Muscle layer of colon (tissue), 2 donors: ENCODE results near the gene SRPK2.

ENCODE experiments used
- H3K27ac ChIP-seq: one replicate; pipeline ENCODE4 v1.7.0; 2013; ENCODE audit warnings: low read depth, mild to moderate bottlenecking, low read length, moderate library complexity
- H3K27me3 ChIP-seq, 2 donors: one replicate each; pipeline ENCODE4 v1.7.0; 2013; ENCODE audit warnings: low read length in 2 of 2, mild to moderate bottlenecking in 2 of 2; ENCODE audit not compliant: insufficient read depth in 2 of 2, control insufficient read depth in 1 of 2
- H3K36me3 ChIP-seq: one replicate; pipeline ENCODE4 v1.7.0; 2013; ENCODE audit warnings: mild to moderate bottlenecking, low read length; ENCODE audit not compliant: insufficient read depth
- H3K4me1 ChIP-seq: one replicate; pipeline ENCODE4 v1.7.0; 2013; ENCODE audit warnings: mild to moderate bottlenecking, low read length; ENCODE audit not compliant: insufficient read depth
- H3K4me3 ChIP-seq, 2 donors: one replicate each; pipeline ENCODE4 v1.7.0; 2013; ENCODE audit warnings: low read length in 2 of 2, low read depth in 1 of 2, mild to moderate bottlenecking in 1 of 2, moderate library complexity in 1 of 2
- H3K9ac ChIP-seq: one replicate; pipeline ENCODE4 v1.7.0; 2013; ENCODE audit warnings: low read length
- H3K9me3 ChIP-seq: one replicate; pipeline ENCODE4 v1.7.0; 2013; ENCODE audit warnings: mild to moderate bottlenecking, low read length
- donor health status: abdominal sarcoma.
- donor health status: Adenocarcinoma of cecum.

SRPK2 gene

DNA sequence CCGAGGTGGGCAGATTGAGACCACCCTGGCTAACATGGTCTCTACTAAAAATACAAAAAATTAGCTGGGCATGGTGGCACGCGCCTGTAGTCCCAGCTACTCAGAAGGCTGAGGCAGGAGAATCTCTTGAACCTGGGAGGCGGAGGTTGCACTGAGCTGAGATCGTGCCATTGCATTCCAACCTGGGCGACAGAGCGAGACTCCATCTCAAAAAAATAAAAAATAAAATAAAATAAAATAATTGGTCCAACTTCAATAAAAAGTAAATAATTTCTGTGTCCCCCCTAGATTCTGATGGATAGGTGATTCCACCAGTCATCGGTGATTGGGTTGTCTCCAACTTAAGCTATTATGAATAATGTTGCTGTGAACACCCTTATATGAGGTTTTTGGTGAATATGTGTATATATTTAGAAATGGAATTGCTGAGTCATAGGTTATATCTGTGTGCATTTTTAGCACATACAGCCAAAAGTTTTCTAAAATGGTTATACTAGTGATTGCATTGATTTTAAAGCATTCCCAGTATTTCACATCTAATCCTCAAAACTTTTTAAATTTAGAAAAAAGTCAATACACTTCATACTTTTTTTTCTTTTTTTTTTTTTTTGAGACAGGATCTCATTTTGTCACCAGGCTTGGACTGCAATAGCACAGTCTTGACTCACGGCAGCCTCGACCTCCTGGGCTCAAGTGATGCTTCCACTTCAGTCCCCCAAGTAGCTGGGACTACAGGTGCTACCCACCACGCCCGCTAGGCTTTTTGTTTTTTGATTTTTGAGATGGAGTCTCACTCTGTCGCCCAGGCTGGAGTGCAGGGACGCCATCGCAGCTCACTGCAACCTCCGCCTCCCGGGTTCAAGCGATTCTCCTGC is 13.7 kb upstream of the SRPK2 start:
- no peaks in the 10 kb centered on the region for H3K36me3 ChIP-seq
- no peaks in the 10 kb centered on the region for H3K9me3 ChIP-seq
- H3K27ac ChIP-seq, result no peak overlapping the region
- H3K9ac ChIP-seq, result no peak overlapping the region
- H3K27me3 ChIP-seq, result no peaks in the 10 kb centered on the region
- H3K4me3 ChIP-seq, result no peak overlapping the region
- H3K4me1 ChIP-seq, result no peaks in the 10 kb centered on the region

DNA sequence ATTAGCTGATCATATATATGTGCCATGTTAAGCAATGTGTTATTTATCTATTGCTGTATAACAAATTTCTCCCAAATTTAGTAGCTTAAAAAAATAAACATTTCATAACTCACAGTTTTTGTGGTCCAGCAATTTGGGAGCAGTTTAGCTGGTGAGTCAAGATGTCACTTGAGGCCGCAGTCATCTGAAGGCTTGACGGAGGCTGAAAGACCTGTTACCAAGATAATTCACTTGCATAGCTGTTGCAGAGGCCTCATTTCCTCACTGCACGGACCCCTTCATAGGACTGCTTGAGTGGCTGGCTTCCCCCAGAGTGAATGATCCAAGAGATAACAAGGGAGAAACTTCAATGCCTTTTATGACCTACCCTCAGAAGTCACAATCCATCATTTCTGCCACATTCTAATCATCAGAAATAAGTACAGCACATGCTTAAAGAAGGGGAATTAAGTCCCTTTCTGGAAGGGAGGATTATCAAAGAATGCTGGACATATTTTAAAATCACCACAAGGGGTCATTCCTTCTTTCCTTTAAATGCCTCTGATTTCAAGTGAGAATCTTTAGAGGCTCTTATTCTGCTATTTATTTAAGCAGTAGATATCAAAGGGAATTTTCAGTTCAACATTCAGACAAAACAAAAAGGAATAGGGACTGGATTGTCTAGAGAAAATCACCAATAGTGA is 10.5 kb upstream of the SRPK2 start:
- no peaks in the 10 kb centered on the region for H3K27me3 ChIP-seq
- H3K9ac ChIP-seq, result no peak overlapping the region
- no peaks in the 10 kb centered on the region for H3K4me1 ChIP-seq
- no peak overlapping the region for H3K4me3 ChIP-seq
- H3K27ac ChIP-seq, result no peak overlapping the region
- H3K9me3 ChIP-seq, result no peaks in the 10 kb centered on the region
- no peaks in the 10 kb centered on the region for H3K36me3 ChIP-seq

DNA sequence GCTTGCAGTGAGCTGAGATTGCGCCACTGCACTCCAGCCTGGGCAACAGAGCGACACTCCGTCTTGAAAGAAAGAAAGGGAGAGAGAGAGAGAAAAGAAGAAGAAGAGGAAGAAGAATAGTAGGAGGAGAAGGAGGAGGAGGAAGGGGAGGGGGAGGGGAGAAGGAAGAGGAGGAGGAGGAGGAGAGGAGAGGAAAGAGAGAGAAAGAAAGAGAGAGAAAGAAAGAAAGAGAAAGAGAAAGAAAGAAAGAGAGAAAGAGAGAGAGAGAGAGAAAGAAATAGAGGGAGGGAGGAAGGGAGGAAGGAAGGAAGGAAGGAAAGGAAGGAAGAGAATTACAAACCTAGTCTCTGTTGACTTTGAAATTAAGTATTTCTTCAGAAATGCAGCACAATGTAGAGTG is 7.8 kb upstream of the SRPK2 start:
- no peak overlapping the region for H3K4me3 ChIP-seq

DNA sequence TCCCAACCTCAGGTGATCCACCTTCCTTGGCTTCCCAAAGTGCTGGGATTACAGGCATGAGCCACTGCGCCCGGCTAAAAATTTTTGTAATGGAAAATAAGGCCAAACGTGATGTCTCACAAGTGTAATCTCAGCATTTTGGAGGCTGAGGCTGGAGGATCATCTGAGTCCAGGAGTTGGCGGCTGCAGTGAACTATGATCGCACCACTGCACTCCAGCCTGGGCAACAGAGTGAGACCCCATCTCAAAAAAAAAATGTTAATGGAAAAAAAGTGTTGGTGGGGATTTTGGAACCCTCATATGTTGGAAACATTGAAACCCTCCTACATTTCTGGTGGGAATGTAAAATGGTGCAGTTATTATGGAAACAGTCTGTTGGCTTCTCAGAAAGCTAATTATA is 2.7 kb upstream of the SRPK2 start:
- Histone ChIP-seq H3K9ac (no peak overlapping the region), H3K4me1 (peaks cover 7% of the 10 kb centered on the region), H3K9me3 (no peaks in the 10 kb centered on the region), H3K27ac (no peak overlapping the region), H3K36me3 (no peaks in the 10 kb centered on the region), H3K4me3 (no peak overlapping the region), H3K27me3 (no peaks in the 10 kb centered on the region)

More for the DNA sequence above, 7.8 kb upstream of the SRPK2 start:
- no peak overlapping the region for H3K27ac ChIP-seq
- H3K27me3 ChIP-seq, result no peaks in the 10 kb centered on the region
- no peak overlapping the region for H3K9ac ChIP-seq
- no peaks in the 10 kb centered on the region for H3K9me3 ChIP-seq
- H3K4me1 ChIP-seq, result no peaks in the 10 kb centered on the region
- H3K36me3 ChIP-seq, result no peaks in the 10 kb centered on the region

DNA sequence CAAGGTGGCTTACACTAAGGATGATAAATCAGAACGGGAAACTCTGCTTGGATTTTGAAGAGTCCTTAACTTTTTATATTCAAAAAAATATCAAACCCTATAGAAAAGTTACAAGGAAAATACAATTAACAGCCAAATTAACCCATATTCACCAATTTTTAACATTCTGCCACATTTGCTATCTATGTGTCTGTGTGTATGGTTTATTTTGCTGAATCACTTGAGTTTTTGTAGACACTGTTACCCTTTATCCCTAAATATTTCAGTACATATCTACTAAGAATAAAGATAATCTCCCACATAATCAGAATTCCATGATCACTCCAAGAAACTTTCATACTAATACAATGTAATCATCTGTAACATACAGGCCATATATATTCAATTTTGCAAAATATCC is 1.2 kb upstream of the SRPK2 start:
- Histone ChIP-seq H3K27ac (no peak overlapping the region), H3K36me3 (no peaks in the 10 kb centered on the region), H3K27me3 (no peaks in the 10 kb centered on the region), H3K9ac (no peak overlapping the region), H3K9me3 (no peaks in the 10 kb centered on the region), H3K4me1 (peaks cover 7% of the 10 kb centered on the region), H3K4me3 (no peak overlapping the region)

DNA sequence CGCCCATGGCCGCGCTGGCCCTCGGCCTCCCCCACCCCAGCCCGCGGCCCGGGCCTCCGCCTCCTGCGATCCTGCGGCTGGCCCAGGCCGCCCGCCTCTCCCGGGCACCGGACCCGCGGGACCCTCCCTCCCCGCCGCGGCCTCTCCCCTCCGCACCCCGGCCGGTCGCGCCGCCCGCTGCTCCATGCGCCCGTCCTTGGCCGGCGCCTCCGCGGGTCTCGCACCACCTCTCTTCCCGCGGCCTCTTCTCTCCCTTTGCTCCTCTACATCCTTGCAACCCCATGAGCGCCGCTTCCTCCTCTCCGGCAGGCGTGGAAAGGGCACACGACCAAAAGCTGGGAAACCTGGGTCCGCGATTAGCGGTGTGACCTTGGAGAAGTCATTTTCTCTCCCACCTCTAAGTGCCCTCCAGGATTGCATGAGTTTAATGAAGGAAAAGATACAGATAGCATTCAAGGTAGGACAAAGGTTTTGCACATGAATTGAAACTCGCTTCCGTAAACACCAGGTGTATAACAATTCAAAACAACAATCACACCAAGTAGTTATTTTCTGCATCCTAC is 448 bp upstream of the SRPK2 start:
- no peak overlapping the region for H3K9ac ChIP-seq
- H3K9me3 ChIP-seq, result no peaks in the 10 kb centered on the region
- H3K27me3 ChIP-seq, result no peaks in the 10 kb centered on the region
- peaks cover 7% of the 10 kb centered on the region for H3K4me1 ChIP-seq
- H3K27ac ChIP-seq, result peak overlapping the region; percentile 63
- H3K4me3 ChIP-seq, result peak overlapping the region; percentile 53 to 71
- no peaks in the 10 kb centered on the region for H3K36me3 ChIP-seq

DNA sequence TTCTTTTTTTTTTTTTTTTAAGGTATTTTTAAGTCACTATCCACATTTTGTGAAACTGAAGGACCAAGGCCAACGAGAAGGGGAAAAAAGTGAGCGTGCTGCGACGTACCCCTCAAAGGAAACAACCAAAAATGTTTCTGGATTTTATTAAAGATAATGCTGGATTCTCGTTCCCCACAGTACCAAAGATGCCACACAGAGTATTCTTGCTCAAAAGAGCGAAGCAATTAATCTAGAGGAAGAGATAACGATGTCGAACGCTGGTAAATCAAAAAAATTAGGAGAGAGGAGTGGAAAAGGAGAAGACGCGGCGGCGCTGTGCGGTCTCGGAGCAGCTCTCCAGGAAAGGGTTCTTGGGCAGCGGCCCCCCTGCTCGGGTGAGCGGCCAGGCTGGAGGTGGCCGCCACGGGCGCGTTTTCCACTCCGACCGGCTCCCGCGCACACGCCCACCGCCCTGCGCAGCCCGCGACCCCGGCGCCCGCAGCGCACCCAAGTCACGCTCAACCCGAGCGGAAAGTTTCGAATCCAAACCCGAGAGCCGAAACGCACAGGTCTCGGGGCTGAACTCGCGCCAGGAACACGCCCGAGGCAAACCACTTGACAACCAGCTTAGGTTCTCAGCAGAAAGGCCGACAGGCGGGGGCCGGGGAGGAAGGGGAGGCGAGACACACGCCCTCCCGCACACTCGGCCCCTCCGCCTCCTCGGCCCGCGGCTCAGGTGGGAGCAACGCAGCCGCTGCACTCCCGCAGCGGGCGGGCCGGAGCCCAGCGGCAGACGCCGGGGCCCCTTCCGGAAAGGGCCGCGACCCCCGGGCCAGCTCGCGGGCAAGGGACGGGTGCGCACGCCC is 989 bp downstream of the SRPK2 start:
- Histone ChIP-seq H3K36me3 (no peaks in the 10 kb centered on the region), H3K4me3 (peak overlapping the region; percentile 66 to 71), H3K9me3 (no peaks in the 10 kb centered on the region), H3K27ac (peak overlapping the region; percentile 74), H3K27me3 (no peaks in the 10 kb centered on the region), H3K4me1 (peaks cover 7% of the 10 kb centered on the region), H3K9ac (no peak overlapping the region)

DNA sequence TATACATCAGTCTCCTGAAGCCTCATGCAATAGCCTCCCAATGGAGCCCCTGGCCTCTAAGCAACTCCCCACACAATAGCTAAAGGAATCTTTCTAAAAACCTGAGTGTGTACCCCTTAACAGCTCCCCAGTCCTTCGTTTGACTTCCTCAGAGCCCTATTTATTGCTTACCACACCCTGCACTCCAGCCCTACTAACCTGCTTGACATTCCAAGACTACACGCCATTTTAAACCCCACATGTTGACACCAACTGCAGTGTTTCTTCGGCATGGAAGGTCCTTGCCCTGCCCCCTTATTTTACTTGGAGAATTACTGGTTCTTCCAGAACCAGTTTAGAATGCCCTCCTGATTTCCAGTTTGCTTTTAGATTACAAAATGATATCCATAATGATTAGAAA is 10.8 kb downstream of the SRPK2 start:
- H3K9me3 ChIP-seq, result no peaks in the 10 kb centered on the region

DNA sequence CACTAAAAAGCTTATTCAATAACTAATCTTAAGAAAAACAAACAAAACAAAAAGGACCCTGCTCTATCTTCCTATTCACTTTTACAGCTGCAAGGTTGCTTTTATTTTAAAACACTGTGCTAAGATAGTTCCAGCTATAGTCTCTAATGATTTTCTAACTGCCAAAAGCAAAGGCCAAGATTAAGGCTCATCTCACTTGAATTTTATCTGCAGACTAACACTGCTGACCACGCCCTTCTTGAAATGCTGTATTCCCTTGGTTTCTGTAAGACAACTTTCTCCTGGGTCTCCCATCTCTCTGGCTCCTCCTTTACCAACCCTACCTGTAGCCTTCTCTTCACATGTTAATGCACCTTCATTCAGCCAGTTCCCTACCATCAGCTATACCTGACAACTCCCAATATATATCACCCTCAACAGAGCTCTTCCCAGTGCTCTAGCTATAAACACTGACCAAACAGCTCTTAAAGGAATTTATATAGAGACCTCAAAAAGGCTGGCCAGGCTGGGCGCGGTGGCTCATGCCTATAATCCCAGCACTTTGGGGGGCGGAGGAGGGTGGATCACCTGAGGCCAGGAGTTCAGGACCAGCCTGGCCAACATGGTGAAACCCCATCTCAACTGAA is 11.7 kb downstream of the SRPK2 start:
- no peak overlapping the region for H3K9ac ChIP-seq
- no peaks in the 10 kb centered on the region for H3K27me3 ChIP-seq
- H3K4me1 ChIP-seq, result no peaks in the 10 kb centered on the region
- no peaks in the 10 kb centered on the region for H3K9me3 ChIP-seq
- H3K27ac ChIP-seq, result no peak overlapping the region
- no peaks in the 10 kb centered on the region for H3K36me3 ChIP-seq
- no peak overlapping the region for H3K4me3 ChIP-seq

More for the DNA sequence above, 10.8 kb downstream of the SRPK2 start:
- Histone ChIP-seq H3K27me3 (no peaks in the 10 kb centered on the region), H3K9ac (no peak overlapping the region), H3K4me1 (no peaks in the 10 kb centered on the region), H3K27ac (no peak overlapping the region), H3K36me3 (no peaks in the 10 kb centered on the region), H3K4me3 (no peak overlapping the region)

DNA sequence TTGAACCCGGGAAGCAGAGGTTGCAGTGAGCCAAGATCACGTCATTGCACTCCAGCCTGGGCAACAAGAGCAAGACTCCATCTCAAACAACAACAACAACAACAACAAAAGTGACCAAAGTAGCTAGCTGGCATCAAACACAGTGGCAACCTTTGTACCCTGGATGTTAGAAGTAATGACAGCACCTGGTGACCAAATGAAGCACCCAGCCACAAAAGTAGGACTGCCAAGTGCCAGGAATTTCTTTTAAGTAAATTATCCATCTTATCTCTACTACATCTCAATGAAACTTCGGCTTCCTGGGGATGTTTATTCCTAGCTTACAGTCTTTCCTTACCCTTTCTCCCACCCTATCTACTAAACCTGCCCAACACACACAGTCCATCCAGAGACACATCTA is 18.8 kb downstream of the SRPK2 start:
- no peak overlapping the region for H3K4me3 ChIP-seq
- no peak overlapping the region for H3K27ac ChIP-seq
- no peaks in the 10 kb centered on the region for H3K4me1 ChIP-seq

DNA sequence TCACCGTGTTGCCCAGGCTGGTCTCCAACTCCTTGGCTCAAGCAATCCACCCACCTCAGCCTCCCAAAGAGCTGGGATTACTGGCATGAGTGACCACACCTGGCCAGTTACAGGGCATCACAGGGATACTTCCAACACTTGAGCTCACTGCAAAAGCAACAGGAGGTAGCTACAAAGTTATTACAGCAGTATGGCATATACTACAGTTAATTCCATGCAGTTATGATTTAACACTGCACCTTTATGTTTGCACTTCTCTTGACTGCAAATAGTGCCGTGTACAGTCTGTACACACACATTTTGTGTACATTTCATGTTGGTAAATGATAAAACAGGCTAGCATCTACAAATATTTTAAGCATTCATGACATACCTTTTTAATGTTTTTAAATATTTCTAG is 21.3 kb downstream of the SRPK2 start:
- no peaks in the 10 kb centered on the region for H3K9me3 ChIP-seq
- no peak overlapping the region for H3K27ac ChIP-seq
- no peaks in the 10 kb centered on the region for H3K36me3 ChIP-seq
- no peaks in the 10 kb centered on the region for H3K27me3 ChIP-seq
- no peaks in the 10 kb centered on the region for H3K4me1 ChIP-seq
- H3K4me3 ChIP-seq, result no peak overlapping the region
- no peak overlapping the region for H3K9ac ChIP-seq

More for the DNA sequence above, 18.8 kb downstream of the SRPK2 start:
- H3K27me3 ChIP-seq, result no peaks in the 10 kb centered on the region
- H3K9ac ChIP-seq, result no peak overlapping the region
- H3K36me3 ChIP-seq, result no peaks in the 10 kb centered on the region
- H3K9me3 ChIP-seq, result no peaks in the 10 kb centered on the region
